HepG2 (cell line): Measurements from ENCODE around the gene ARID1A.

Experiments
- GLI4 ChIP-seq: sonication (generic); formaldehyde crosslinking; IDR thresholded peaks from 2 replicates; pipeline ENCODE4 v1.5.1; 2020; ENCODE audit warnings: missing genetic modification reagents, mild to moderate bottlenecking, moderate library complexity, borderline replicate concordance
- PHF8 ChIP-seq: sonication (generic); formaldehyde crosslinking; IDR thresholded peaks from 2 replicates; pipeline ENCODE4 v1.5.0; 2020; ENCODE audit warnings: missing genetic modification reagents
- TF ChIP-seq, protein P1 (sequence below): sonication (generic); formaldehyde crosslinking; IDR thresholded peaks from 2 replicates; pipeline ENCODE4 v1.5.0; 2020; ENCODE audit warnings: mild to moderate bottlenecking, missing genetic modification reagents, moderate library complexity

GRCh38 chr1:26695356-26696118, at the start of gene ARID1A:
- TF ChIP-seq PHF8 (CRISPR knock-in tag) (peak; percentile 86), GLI4 (no peak)
- TF ChIP-seq, protein P1, sequence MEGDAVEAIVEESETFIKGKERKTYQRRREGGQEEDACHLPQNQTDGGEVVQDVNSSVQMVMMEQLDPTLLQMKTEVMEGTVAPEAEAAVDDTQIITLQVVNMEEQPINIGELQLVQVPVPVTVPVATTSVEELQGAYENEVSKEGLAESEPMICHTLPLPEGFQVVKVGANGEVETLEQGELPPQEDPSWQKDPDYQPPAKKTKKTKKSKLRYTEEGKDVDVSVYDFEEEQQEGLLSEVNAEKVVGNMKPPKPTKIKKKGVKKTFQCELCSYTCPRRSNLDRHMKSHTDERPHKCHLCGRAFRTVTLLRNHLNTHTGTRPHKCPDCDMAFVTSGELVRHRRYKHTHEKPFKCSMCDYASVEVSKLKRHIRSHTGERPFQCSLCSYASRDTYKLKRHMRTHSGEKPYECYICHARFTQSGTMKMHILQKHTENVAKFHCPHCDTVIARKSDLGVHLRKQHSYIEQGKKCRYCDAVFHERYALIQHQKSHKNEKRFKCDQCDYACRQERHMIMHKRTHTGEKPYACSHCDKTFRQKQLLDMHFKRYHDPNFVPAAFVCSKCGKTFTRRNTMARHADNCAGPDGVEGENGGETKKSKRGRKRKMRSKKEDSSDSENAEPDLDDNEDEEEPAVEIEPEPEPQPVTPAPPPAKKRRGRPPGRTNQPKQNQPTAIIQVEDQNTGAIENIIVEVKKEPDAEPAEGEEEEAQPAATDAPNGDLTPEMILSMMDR (CRISPR knock-in tag), result peak; percentile 44
